Jurkat, Clone E6-1 (cell line): ENCODE results near the gene TPH2.
A peak's percentile ranks its signal among the peaks of the same experiment; 100 is the strongest.

Source experiments
- DNase-seq: peaks from one replicate; pipeline ENCODE4 v3.0.0-alpha.2; 2011; ENCODE audit warnings: low read depth, low spot score
- H3K4me3 ChIP-seq: 2 replicates; pipeline ENCODE4 v1.5.1; 2011; ENCODE audit warnings: mild to moderate bottlenecking, low read length, control low read depth, moderate library complexity

Gene TPH2

GRCh38 chr12:71955970-71956369 lies 17.3 kb downstream of the TPH2 start:
- DNase-seq: no peak
- H3K4me3 ChIP-seq: no peak overlapping the region

DNA sequence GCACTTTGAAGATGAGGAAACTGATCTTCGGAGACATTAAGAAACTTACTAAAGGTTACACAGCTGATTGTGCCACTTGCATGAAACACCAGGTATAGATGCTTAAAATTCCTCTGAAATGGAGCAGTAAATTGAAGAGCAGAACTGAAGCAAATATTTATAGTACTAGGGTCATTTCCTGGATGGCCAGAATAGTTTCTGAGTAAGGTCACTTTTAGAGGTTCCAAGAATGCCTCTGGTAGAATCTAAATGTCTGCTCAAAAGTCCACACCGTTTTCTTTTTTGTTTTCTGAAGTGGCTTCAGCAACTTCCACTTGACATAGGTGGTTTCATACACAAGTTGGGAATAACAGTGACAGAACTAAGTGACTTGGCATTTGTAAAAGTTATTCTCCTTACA lies 19.4 kb downstream of the TPH2 start:
- no peak overlapping the region for H3K4me3 ChIP-seq
- no peak for DNase-seq

- H3K4me3 ChIP-seq: no peak overlapping the region
- DNase-seq: no peak
These were observed 19.8 kb downstream of the TPH2 start for GRCh38 chr12:71958457-71958856.

DNA sequence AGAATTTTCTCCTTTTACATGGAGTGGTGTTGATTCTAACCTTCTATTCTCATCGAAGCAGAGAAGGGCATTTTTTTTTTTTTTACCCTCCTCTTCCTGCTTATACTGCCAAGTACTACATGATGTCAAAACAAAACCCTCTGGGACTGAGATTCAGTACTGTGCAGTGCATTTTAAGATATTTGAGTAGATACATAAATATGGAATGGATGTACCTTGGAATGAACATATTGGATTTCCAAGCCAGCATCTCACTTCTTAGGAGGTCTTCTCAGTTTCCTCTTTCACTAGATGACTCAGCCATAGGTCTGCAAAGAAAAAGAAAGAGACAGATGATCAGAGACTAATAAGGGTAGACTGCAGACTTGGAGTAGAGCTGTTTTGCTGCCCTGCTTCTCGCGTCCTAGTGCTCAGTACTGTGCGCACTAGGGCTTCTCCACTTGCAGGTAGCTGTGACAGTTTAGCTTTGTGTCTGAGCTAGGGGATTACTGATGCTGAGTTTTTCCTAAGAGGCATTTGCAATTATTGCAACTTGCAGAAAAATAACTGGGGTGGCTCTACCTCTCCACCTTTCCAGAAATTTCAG lies 20.4 kb downstream of the TPH2 start:
- DNase-seq: no peak
- H3K4me3 ChIP-seq: no peak overlapping the region

DNA sequence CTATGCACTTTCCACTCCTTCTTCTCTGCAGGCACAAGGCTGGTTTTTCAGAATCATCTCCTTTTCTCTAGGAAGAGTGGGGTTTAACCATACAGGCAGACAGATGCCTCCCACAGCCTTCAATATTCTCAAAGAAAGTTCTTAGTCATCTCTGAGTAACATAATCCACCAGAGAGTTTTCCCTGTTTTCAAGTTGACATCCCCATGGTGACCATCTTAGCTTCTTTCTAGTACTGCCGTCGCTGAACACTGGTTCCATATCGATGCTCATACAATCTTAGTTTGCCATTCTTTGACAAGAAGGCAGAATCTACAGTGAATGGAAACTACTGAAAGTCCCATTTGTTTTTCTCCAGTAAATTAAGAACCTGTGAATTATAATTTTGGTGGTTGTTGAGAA lies 28.6 kb downstream of the TPH2 start:
- DNase-seq: no peak

DNA sequence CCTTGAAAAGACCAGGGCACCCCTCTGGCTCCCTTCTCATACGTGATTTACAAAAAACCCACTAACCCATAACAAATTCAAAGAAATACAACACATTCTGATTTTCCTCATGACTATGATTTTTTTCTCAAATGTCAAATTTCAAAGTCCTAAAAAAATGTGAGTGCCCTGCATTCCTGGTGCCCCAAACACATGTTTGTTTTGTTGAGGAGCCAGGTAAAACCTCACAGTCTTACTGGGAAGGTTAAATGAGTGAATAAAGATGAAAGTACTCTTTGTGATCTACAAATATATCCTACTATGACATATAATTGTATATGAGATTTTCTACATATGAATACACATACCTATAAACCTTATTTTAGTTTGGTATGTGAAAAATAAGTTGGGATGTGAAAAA lies 30.7 kb downstream of the TPH2 start:
- DNase-seq: no peak
- H3K4me3 ChIP-seq: no peak overlapping the region

More for the DNA sequence above, 28.6 kb downstream of the TPH2 start:
- no peak overlapping the region for H3K4me3 ChIP-seq

GRCh38 chr12:71970031-71970430 lies 31.4 kb downstream of the TPH2 start:
- no peak for DNase-seq
- no peak overlapping the region for H3K4me3 ChIP-seq

DNA sequence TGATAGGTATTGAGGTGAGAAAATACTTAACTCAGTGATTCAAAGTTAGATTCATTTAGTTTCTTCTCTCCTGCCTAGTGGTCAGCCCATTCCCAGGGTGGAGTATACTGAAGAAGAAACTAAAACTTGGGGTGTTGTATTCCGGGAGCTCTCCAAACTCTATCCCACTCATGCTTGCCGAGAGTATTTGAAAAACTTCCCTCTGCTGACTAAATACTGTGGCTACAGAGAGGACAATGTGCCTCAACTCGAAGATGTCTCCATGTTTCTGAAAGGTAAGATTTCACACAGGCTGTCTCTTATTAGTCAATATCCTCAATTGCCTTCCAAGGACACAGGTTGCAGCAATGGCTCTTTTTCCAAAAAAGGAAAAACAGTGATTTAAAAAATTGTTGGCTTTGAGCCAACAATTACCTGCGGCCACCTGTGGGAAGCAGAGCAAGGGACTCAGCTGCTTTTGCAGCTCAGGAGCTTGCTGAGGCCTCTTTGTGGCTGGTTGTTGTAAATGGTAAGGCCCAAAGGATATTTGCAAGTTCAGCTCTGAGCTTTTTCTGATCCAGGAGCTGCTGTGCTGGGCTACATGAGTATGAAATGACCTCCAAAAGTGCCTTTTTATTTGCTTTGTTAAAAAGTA lies 33.9 kb downstream of the TPH2 start:
- H3K4me3 ChIP-seq: no peak overlapping the region
- DNase-seq: no peak

DNA sequence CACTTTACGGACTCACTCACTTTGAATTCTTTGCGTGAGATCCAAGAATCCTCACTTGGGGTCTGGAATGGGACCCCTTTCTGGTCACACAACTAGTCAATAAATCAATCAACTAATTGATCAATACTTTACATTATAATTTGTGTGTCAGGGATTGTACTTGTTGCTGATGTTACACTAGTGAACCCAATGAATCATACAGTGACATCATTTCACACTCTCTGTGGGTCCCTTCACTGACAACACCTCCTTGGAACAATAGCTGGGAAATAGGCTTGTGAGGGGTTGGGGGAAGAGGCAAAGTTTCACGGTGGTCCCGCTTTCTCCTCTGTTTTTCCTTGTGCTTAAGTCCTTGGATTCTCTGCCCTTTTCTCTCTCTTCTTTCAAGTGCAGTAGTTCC lies 35.0 kb downstream of the TPH2 start:
- H3K4me3 ChIP-seq: no peak overlapping the region
- no peak for DNase-seq

DNA sequence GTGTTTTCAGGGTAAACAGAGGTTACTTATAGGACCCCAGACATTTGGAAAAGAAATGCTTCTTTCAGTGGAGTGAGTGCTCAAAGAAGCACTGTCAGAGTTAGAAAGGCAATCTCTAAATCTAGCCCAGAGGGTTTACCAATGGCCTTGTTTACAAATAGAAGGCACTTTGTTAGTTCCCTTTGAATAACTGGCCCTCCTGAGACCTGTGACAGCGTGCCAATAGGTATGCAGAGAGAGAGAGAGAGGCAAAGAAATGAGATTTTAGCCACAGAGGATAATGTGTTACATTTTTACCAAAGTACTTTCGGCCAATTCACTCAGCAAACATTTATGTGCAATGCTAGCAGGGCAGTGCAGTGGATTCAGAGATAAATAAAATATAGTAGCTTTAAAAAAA lies 41.9 kb downstream of the TPH2 start:
- no peak overlapping the region for H3K4me3 ChIP-seq
- DNase-seq: no peak

DNA sequence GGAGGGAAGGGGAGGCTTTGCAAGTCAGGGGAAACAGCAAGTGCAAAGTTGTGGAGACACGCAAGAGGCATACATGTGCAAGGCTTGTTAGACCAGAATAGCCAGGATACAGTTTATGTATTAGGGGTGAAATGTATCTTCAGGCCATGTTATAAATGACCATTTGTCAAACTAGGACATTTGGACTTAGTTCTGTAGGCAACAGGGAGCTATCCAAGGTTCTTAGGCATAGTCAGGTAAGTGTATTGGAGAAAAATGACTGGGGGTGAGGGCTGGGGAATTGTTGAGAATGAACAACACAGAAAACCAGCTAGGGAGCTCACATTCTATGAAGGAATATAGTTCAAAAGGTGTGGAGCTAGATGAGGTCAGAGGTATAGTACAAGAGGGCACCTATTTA lies 42.5 kb downstream of the TPH2 start:
- H3K4me3 ChIP-seq: no peak overlapping the region
- no peak for DNase-seq

- no peak for DNase-seq
- no peak overlapping the region for H3K4me3 ChIP-seq
These were observed 56.1 kb downstream of the TPH2 start for GRCh38 chr12:71994715-71995114.

DNA sequence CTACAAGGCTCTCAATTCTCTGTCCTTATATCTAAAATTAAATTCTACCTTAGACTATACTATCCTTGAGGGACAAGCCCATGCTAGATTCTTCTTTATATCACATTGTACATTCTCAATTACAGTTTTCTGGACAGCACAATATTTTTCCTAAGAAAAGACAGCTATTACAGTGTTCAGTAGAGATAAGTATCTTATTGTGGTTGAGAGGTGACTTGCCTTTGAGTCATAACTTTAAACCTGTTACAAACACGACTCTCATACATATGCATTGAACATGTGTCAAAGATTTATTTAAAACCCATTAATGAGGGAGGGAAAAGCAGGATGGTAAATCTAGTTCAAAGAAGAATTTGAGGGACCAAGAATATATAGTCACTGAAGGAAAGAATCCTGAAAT lies 61.1 kb downstream of the TPH2 start:
- no peak overlapping the region for H3K4me3 ChIP-seq
- no peak for DNase-seq

- DNase-seq: no peak
- H3K4me3 ChIP-seq: no peak overlapping the region
These were observed 62.5 kb downstream of the TPH2 start for GRCh38 chr12:72000969-72001648.

- no peak overlapping the region for H3K4me3 ChIP-seq
- no peak for DNase-seq
These were observed 68.1 kb downstream of the TPH2 start for GRCh38 chr12:72006766-72007165.

GRCh38 chr12:72010356-72010755 lies 71.7 kb downstream of the TPH2 start:
- no peak overlapping the region for H3K4me3 ChIP-seq
- no peak for DNase-seq

DNA sequence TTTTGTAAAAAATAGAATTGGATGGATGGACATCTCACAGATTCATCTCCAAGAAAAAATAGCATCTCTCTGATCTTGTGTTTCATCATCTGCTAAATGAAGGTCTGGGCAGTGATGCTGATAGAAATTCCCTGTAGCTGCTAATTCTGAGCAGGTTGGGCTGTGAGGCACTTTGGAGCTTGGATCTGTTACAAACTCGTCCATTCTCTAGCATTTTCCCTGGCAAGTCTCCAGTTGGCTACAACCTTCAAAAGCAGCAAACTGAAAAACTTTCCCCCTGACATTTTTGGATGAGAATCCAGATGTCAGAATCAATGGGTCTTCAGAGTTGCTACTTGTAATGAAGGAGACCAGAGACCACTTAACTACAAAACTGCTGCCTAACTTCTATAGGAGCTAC lies 72.7 kb downstream of the TPH2 start:
- H3K4me3 ChIP-seq: no peak overlapping the region
- no peak for DNase-seq

- no peak overlapping the region for H3K4me3 ChIP-seq
- DNase-seq: no peak
These were observed 74.2 kb downstream of the TPH2 start for GRCh38 chr12:72012874-72013273.

- DNase-seq: no peak
- H3K4me3 ChIP-seq: no peak overlapping the region
These were observed 77.2 kb downstream of the TPH2 start for GRCh38 chr12:72015895-72016294.

DNA sequence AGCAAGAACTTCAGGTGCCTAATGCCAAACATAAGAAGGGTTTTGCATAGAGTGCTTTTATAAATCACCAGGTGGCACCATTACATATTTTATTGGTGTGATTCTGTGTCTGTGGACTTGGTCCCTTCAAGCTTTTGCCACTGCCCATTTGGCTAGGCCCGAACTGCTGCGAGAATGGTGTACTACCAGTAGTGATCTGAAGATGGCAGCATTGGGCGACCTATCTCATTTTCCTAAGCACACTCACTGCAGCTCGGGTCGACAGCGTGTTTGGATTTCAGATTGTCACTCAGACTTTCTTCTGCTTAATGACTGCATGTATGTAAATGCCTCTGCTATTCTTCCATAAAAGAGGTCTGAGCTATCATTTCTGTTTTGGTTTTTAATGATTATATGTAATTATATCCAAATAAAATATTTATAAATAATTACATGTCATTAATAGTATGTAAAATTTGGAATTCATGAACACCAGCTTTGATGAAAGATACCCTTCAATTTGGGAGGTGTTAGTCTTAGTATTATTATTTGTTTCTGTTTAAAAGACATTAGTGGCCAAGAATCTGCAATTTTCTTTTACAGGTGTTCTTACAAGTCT lies 78.5 kb downstream of the TPH2 start:
- peak; percentile 62 for DNase-seq
- H3K4me3 ChIP-seq: no peak overlapping the region
